DMS 273 (cell line): ENCODE measurements around the gene AGBL2.
"Not testable (repeated sequence)": the region's sequence is repeated elsewhere in the genome, so short reads cannot be mapped to it uniquely, and the experiment has no call there.

Source experiments
- DNase-seq: peaks from one replicate; lab custom pipeline; 2025; ENCODE audit not compliant: unreplicated experiment; lab: John Stamatoyannopoulos, UW

The AGBL2 gene

DNA sequence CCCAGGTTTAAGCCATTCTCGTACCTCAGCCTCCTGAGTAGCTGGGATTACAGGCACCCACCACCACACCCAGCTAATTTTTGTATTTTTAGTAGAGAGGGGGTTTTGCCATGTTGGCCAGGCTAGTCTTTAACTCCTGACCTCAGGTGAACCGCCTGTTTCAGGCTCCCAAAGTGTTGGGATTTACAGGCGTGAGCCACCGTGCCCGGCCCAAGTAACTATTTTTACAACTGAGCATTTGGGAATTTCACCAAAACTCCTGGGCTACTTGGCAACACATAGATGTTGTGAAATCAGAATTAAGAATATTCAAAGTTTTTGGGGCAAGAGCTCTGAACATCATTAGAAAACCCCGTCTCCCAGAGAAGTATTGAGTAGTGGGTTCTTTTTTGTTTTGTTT is 74.7 kb downstream of the AGBL2 start:
- not testable (repeated sequence) for DNase-seq

DNA sequence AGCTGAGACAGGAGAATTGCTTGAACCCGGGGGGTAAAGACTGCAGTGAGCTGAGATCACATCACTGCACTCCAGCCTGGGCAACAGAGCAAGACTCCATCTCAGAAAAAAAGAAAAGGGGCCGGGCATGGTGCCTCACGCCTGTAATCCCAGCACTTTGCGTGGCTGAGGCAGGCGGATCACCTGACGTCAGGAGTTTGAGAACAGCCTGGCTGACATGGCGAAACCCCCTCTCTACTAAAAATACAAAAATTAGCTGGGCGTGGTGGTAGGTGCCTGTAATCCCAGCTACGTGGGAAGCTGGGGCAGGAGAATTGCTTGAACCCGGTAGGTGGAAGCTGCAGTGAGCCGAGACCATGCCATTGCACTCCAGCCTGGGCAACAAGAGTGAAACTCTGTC is 78.8 kb downstream of the AGBL2 start:
- DNase-seq = not testable (repeated sequence)

DNA sequence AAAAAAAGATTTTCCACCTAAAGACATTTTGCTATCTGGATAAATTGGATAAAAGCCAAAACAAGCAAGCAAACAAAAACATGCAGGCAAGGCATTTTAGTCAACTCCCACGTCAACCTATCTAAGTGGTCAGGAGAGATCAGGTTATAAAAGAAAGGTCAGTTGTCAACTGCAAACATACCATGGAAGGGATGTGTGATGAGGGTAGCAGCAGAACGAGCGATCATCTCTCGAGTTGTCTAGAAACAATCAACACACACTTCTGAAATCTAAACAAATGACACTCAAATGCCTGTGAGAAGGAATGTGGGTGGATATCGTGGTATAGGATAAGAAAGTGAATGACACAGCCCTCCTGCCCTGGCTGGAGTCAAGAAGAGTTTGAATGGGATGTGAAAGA is 83.7 kb downstream of the AGBL2 start:
- DNase-seq = no peak

DNA sequence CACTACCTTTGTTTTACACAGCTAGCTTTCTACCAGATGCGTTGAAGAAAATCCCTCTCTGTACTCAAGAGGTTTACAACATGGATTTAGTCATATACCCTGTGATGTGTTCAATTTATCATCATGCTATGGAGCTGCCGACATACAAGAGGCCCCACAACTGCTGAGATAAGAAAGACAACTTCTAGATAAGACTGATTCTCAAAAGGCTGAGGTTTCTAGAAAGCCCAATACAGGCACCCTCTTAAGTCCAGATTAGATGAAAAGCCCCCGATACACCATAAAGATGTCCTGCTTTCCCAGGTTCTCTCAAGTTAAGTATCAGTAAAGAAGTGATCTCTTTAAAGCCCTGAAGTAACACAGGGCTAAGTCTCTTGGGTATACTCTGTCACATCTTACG is 87.1 kb downstream of the AGBL2 start:
- DNase-seq = no peak

DNA sequence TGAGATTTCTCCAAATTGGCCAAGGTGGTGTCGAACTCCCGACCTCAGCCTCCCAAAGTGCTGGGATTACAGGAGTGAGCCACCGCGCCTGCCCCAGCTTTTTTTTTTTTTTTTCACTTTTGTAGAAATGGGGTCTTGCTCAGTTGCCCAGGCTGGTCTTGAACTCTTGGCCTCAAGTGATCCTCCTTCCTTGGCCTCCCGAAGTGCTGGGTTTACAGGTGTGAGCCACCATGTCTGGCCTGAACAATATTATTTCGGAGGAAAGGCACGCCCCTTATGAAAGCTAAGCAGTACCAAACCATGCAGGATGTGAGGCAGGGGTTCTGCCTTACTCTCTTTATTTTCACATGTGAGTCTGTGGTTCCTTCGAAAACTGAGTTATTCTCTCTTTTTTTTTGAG is 88.9 kb downstream of the AGBL2 start:
- DNase-seq = no peak

DNA sequence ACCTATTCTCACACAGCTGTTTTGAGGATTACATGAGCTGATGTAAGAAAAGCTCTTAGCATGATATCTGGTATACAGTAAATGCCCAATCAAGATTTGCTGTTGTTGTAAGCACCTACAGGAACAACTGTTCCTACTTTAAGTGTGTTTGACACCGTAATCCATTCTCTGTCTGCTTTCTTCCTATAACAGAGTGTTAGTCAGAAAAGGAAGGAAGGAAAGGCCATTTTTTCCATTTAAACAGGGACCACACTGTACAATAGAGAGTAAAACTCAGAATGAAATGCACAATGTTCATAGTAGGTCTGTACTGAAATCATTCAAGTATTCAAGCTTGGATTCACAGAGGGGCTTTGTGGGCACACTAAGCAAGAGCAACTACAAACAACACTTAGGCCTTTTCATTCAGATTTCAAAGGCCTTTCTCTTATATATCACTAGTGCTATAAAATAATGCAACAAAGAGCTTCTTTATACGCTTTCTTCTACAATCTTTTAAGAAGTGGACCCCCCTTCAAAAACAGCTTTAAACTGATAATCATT is 94.3 kb downstream of the AGBL2 start:
- DNase-seq = no peak

DNA sequence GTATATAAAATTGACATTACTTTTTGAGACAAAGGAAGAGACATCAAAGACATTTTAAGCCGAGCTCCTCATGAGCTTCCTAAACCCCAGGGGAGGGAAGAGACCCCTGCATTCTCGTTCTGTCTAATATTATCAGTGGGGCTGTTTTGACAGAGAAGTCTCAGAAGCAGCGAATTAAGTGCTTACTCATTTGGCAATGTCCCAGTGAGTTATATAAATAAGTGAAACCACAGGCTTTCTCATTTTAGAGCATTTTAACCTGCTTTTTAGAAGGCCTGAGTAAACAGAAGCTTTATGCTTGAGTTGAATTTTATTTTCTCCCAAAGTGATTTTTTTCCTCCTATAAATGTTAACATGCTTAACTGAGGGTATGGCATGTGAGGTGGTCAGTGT is 97.8 kb downstream of the AGBL2 start:
- no peak for DNase-seq

DNA sequence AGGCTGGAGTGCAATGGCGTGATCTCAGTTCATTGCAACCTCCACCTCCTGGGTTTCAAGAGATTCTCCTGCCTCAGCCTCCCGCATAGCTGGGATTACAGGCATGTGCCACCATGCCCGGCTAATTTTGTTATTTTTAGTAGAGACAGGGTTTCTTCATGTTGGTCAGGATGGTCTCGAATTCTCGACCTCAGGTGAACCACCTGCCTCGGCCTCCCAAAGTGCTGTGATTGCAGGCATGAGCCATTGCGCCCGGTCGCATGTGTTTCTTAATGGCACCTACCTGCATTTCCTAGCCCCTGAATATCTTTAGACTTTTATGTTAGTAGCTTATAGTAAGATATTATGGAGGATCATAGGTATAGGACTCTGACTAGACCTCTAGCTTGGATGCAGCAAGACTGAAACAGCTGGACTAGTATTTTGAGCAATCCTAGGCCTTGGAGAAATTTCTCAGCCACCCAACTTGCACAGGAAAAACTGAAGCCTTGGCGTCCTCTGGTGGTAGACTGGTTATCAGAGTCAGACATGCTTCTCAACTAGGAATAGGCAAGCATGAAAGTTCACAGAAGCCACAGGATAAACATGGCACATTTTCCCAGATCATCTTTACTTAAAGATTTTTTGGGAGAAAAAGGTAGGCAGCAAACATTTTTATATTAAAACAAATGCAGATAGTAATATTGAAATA is 98.3 kb downstream of the AGBL2 start:
- peak; percentile 62 for DNase-seq

DNA sequence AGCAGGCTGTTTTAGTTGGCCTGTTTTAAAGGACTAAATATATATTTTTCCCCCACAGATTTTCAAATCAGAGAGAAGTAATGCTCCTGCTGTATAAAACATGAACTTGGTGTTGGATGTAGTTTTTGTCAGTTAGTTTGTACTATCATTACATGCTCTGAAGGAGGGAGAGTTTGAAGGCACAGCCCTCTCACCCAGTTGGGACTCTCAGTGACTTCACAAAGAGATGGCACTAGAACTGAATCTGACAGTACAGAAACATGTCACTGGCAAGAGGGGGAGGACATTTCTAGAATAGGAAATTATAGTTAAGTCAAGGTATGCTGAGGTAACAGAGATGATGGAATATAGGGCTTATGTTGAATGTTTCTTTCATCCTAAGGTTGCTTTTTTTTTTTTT is 99.9 kb downstream of the AGBL2 start:
- DNase-seq = no peak

DNA sequence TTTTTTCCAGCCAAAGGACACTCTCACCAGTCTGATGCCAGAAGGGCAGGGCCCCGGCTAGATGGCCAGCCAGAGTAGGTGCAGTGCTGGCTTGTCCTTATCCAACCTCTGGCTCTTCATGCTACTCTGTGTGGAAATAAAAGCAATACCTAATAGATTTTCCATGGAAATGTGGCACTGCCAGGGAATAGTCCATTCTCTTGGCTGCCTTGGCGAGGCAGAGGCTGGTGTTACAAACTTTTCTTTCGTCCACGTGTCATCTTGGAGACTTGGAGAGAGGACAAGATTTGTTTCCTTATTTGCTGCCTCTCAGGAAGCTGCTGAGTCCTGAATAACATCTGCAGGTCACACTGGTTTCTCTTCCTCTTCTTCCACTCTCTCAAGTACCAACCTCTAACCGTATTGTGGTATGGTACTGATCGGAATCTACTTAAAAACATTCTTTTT is 103.8 kb downstream of the AGBL2 start:
- DNase-seq = no peak

DNA sequence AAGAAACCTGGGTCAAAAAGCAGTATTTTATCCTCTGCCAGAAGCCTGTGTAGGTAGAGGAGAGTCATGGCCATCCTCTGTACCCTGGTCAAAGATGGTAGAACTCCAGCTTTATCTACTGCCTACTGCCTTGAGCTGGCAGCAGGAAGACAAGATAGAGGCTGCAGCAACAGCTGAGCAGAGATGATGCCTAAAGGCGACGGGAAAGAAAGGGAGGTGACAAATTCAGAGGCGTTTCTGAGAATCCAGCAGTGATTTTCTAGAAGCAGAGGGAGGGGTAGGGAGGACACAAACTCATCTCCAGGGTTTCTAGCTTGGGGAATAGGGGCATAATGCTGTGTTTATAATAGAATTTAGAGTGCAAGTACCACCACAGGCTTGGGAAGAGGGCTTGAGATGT is 105.5 kb downstream of the AGBL2 start:
- no peak for DNase-seq
